Activated T-helper 2 cell treated with anti-CD3 and anti-CD28 coated beads, Interferon-gamma antibody, Interleukin-2, Interleukin-4, amounts not matched to agents 10 μg/mL and 5 μg/mL and 100 μg/mL, durations not matched to agents 14 hours and 24 hours and 36 hours (primary cell): ENCODE data around the gene SPINDOC. TPM values are rescaled to one million over a fixed set of nuclear protein-coding genes. Genes with fewer than 3 reads are reported as not detected.
"Not testable (repeated sequence)": the region's sequence is repeated elsewhere in the genome, so short reads cannot be mapped to it uniquely, and the experiment has no call there.

Experiments
- DNase-seq: peaks from one replicate; pipeline ENCODE4 v3.0.0; 2021; ENCODE audit warnings: low spot score
- H3K27ac Mint-ChIP-seq: one replicate; pipeline ENCODE4 v1.8.0; 2021; ENCODE audit warnings: mixed read lengths
- H3K27me3 Mint-ChIP-seq: one replicate; pipeline ENCODE4 v1.8.0; 2021; ENCODE audit warnings: low read depth, mixed read lengths
- H3K36me3 Mint-ChIP-seq: one replicate; pipeline ENCODE4 v1.8.0; 2021; ENCODE audit warnings: low read depth, mixed read lengths
- H3K4me1 Mint-ChIP-seq: one replicate; pipeline ENCODE4 v1.8.0; 2021; ENCODE audit warnings: low read depth, mixed read lengths
- H3K4me3 Mint-ChIP-seq: one replicate; pipeline ENCODE4 v1.8.0; 2021; ENCODE audit warnings: low read depth, mild to moderate bottlenecking, moderate library complexity, mixed read lengths
- H3K9me3 Mint-ChIP-seq: one replicate; pipeline ENCODE4 v1.8.0; 2021; ENCODE audit warnings: mixed read lengths
- intact Hi-C: fragments of 100-400 bp; cut with micrococcal nuclease; formaldehyde crosslinking; loops from one replicate; pipeline ENCODE4 v1.15.1; 2023
- total RNA-seq: library from RNA; stranded (reverse); gene quantifications from 2 replicates; pipeline ENCODE4 v1.2.3, GENCODE V29; 2022

Gene SPINDOC
- total RNA-seq, 1 donor from 2014 or later = 69.2 TPM

DNA sequence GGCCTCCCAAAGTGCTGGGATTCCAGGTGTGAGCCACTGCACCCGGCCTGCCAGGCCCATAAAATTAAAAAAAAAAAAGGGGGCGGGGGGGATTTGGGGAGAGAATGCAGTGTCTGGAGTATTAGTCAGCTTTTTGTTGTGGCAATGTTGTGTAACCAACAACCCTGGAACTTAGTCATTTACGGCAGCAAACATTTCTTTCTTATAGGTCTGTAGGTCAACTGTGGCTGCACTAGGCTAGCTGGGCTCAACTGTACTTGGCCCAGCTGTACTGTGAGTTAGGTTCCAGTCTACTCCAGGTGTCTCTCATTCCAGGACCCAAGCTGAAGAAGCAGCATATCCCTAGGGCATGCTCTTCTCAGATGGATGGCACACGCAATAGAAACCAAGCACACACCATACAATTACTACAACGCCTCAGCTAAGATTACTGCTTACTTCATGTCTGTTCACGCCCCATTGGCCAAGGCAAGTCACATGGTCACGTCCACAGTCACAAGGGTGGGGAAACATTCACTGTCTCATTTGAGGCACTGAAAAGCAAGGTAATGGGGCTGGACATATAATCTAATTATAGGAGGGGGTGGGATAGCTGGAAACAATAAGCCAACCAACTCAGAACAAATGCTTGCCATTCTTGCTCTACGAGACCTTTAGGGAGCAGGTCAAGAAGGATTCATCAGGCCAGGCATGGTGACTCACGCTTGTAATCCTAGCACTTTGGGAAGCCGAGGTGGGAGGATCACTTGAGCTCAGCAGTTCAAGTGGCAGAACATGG lies 10.4 kb upstream of the SPINDOC start:
- no peak overlapping the region for H3K27ac Mint-ChIP-seq
- no peaks in the 10 kb centered on the region for H3K9me3 Mint-ChIP-seq
- no peak for DNase-seq
- H3K36me3 Mint-ChIP-seq = no peaks in the 10 kb centered on the region
- H3K4me3 Mint-ChIP-seq = no peak overlapping the region
- H3K4me1 Mint-ChIP-seq = no peaks in the 10 kb centered on the region
- peaks cover 2% of the 10 kb centered on the region for H3K27me3 Mint-ChIP-seq
- intact Hi-C loops = no loop called here

DNA sequence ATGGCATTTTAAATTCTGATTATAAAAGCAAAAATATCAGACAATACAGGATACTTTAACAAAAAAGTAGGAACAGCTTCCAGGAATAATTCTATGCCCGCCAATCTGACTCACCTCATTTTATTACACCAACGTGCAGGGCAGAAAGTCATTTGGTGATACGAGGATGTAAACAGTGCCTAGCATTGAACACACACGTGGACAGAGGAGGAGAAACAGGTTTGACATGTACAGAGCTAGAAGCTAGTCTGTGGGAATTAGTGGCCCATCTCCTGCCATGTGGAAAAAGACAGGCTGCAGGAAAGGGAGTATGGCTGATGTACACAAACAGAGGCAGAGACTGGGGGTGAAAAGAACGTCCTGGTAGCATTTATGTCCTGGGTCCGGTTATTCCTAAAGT lies 9.0 kb upstream of the SPINDOC start:
- peaks cover 2% of the 10 kb centered on the region for H3K27me3 Mint-ChIP-seq
- H3K27ac Mint-ChIP-seq = no peak overlapping the region
- intact Hi-C loops = no loop called here

DNA sequence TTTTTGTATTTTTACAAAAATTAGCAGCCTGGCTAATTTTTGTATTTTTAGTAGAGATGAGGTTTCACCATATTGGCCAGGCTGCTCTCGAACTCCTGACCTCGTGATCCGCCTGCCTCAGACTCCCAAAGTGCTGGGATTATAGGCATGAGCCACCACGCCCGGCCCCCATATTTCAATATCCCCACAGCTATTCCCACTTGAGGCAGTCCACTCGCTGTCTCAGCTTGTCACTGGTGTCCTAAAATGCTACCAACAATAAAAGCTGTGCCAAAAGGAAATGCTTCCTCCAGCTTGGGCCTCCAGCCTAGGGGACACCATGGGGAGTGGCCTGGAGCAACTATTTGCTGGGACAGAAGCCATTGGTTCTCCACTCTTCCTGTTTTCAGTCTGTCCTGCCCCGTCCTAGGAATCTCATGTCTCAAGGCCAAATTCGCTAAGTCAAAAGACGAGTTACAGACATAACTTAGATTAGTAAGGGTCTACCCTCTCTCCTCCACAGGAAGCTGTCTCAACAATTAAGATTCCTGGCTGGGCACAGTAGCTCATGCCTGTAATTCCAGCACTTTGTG lies 7.3 kb upstream of the SPINDOC start:
- DNase-seq = no peak
- Mint-ChIP-seq H3K27me3 (no peaks in the 10 kb centered on the region), H3K9me3 (no peaks in the 10 kb centered on the region), H3K27ac (no peak overlapping the region), H3K4me3 (no peak overlapping the region), H3K36me3 (no peaks in the 10 kb centered on the region), H3K4me1 (no peaks in the 10 kb centered on the region)
- intact Hi-C loops = no loop called here

More for the DNA sequence above, 9.0 kb upstream of the SPINDOC start:
- no peak for DNase-seq
- H3K36me3 Mint-ChIP-seq = no peaks in the 10 kb centered on the region
- H3K9me3 Mint-ChIP-seq = no peaks in the 10 kb centered on the region
- H3K4me3 Mint-ChIP-seq = no peak overlapping the region
- H3K4me1 Mint-ChIP-seq = no peaks in the 10 kb centered on the region

DNA sequence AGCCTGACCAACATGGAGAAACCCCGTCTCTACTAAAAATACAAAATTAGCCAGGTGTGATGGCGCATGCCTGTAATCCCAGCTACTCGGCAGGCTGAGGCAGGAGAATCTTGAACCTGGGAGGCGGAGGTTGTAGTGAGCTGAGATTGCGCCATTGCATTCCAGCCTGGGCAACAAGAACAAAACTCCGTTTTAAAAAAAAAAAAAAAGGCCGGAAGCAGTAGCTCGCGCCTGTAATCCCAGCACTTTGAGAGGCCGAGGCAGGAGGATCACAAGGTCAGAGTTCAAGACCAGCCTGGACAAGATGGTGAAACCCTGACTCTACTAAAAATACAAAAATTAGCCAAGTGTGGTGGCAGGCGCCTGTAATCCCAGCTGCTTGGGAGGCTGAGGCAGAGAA lies 2.9 kb upstream of the SPINDOC start:
- not testable (repeated sequence) for H3K4me3 Mint-ChIP-seq, H3K9me3 Mint-ChIP-seq, H3K27me3 Mint-ChIP-seq, H3K27ac Mint-ChIP-seq, DNase-seq
- peaks cover 10% of the 10 kb centered on the region for H3K36me3 Mint-ChIP-seq
- intact Hi-C loops = loop anchor here (5.0 kb wide), 1 partner anchor 43 kb away; the partner anchor contains the start of gene ZFTA
- peaks cover 11% of the 10 kb centered on the region for H3K4me1 Mint-ChIP-seq

DNA sequence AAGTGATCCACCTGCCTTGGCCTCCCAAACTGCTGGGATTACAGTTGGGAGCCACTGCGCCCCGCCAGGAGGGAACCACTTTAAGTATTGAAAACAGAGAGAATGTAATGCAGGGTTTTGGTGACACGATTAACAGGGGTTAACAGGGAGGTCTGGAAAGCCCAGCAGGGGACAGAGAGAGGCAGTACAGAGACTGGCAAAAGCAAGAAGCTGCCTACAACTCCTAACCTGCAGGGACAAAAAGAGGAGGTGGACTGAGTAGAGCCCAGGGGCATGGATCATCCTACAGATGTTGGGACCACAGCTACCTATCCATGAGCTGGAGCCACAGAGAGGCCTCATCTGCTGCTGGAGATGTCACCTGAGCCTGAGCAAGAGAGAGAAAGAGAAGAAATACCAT lies 1.7 kb upstream of the SPINDOC start:
- H3K27ac Mint-ChIP-seq = no peak overlapping the region
- peaks cover 20% of the 10 kb centered on the region for H3K36me3 Mint-ChIP-seq
- no peak overlapping the region for H3K4me3 Mint-ChIP-seq
- intact Hi-C loops = loop anchor here (5.0 kb wide), 1 partner anchor 44 kb away; the partner anchor contains the start of gene ZFTA
- no peaks in the 10 kb centered on the region for H3K9me3 Mint-ChIP-seq
- peaks cover 18% of the 10 kb centered on the region for H3K4me1 Mint-ChIP-seq
- H3K27me3 Mint-ChIP-seq = no peaks in the 10 kb centered on the region
- no peak for DNase-seq

DNA sequence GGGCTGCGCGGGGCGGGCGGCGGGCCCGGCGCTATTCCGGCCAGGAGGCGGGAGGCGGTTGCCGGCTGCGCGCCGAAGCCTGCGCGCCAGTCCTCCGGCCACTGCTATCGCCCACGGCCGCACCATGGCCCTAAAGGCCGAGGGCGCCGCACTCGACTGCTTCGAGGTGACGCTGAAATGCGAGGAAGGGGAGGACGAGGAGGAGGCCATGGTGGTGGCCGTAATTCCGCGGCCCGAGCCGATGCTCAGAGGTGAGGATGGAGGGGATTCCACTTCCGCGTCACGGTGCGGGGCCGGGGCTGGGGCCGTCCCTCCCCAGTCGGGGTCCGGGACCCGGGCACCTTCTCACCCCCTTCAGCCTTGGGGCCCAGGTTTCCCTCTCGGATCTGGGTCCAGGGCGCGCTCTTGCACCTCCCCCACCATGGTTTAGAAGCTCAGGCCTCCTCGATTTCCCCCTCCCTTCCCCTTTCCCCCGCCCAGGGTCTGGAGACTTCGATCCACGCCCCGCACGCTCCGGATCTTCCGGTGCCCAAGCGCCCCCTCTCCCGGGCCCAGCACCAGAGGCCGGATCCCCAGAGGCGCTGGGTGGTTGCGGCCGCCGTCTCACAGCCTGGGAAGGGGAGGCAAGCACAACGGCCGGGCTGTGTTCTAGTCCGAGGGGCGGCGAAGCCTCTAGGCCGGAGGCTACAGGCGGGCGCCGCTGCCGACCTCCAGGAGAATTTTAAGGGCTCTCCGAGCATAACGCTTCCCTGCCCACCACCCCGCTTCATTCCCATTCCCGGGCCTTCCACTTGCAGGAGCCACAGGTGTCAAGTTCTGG lies 517 bp downstream of the SPINDOC start:
- peak overlapping the region; percentile 60 for H3K27ac Mint-ChIP-seq
- peak overlapping the region; percentile 85 for H3K4me3 Mint-ChIP-seq
- no peaks in the 10 kb centered on the region for H3K9me3 Mint-ChIP-seq
- H3K36me3 Mint-ChIP-seq = peaks cover 38% of the 10 kb centered on the region
- peaks cover 18% of the 10 kb centered on the region for H3K4me1 Mint-ChIP-seq
- intact Hi-C loops = loop anchor here (5.0 kb wide), 1 partner anchor 46 kb away; the partner anchor contains the start of gene ZFTA
- no peaks in the 10 kb centered on the region for H3K27me3 Mint-ChIP-seq
- DNase-seq = peak; percentile 36

DNA sequence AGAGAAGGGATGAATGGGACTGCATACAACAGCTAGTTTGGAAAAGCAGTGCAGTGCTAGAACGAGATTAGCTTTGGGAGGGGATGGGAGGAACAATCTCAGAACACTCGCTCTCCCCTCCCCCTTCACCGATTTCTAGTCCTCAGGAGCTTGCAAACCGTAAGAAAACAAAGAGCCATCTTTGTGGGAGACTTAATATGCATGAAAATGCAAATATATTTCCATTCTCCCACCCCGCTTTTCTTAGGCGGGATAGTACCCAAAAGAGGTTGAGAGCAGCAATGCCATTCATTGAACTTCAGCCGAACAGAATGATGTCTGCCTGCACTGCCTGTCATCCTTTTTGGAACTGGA lies 1.1 kb downstream of the SPINDOC start:
- Mint-ChIP-seq H3K36me3 (peaks cover 42% of the 10 kb centered on the region), H3K27me3 (no peaks in the 10 kb centered on the region), H3K4me1 (peaks cover 18% of the 10 kb centered on the region), H3K27ac (no peak overlapping the region), H3K4me3 (peak overlapping the region; percentile 85), H3K9me3 (no peaks in the 10 kb centered on the region)
- no peak for DNase-seq
- intact Hi-C loops = loop anchor here (5.0 kb wide), 1 partner anchor 47 kb away; the partner anchor contains the start of gene ZFTA

DNA sequence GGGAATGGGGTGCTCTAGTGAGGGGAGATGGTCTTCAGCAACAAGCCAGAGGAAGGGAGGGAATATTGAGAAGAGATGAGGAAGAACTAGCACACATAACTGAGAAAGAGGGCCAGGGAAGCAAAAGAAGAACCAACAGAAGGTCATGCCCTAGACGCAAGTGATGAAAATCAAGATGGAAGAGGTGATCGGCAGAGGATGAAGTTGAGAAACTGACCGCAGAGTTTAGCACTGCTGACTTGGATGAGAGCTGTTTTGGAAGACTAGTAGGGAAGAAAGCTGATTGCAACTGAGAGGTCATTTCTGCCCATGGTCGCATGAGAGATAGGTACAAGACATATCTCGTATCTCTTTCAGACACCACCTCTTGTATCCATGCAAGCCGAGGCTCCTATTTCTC lies 2.9 kb downstream of the SPINDOC start:
- Mint-ChIP-seq H3K4me1 (peaks cover 18% of the 10 kb centered on the region), H3K27ac (no peak overlapping the region), H3K9me3 (no peaks in the 10 kb centered on the region), H3K4me3 (no peak overlapping the region), H3K36me3 (peaks cover 54% of the 10 kb centered on the region), H3K27me3 (no peaks in the 10 kb centered on the region)
- intact Hi-C loops = no loop called here
- DNase-seq = no peak

DNA sequence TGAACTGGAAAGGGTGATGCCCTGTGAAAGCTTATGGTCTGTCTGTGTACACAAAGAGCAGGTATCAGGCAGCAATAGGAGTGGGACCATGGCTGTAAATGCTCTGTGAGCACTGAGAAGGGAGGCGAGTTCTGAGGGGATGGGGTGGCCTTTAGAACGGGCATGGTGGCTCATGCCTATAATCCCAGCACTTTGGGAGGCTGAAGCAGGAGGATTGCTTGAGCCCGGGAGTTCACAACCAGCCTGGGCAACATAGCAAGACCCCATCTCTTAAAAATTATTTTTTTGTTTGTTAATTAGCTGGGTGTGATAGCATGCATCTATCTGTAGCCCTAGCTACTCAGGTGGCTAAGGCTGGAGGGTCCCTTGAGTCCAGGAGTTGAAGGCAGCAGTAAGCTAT lies 3.5 kb downstream of the SPINDOC start:
- Mint-ChIP-seq H3K27ac (no peak overlapping the region), H3K27me3 (no peaks in the 10 kb centered on the region)
- intact Hi-C loops = no loop called here

DNA sequence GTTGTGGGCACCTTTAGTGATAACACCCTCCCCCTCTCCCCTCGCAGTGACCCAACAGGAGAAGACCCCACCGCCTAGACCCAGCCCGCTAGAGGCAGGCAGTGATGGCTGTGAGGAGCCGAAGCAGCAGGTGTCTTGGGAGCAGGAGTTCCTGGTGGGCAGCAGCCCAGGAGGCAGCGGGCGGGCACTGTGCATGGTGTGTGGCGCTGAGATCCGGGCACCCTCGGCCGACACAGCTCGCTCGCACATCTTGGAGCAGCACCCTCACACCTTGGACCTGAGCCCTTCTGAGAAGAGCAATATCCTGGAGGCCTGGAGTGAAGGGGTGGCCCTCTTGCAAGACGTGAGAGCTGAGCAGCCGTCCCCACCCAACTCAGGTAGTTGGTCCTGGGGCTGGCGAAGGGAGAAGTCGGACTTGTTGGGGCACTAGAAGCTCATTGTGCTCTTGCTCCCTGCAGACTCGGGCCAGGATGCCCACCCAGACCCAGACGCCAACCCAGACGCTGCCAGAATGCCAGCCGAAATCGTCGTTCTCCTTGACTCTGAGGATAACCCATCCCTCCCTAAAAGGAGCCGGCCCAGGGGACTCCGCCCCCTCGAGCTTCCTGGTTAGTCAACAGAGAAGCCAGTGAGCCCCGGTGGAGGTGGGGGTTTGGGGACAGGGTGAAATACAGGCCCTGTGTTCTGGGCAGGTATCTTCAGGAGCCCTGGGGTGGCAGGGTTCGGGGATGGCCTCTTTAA lies 4.7 kb downstream of the SPINDOC start:
- intact Hi-C loops = no loop called here
- DNase-seq = no peak
- H3K36me3 Mint-ChIP-seq = peaks cover 65% of the 10 kb centered on the region
- peaks cover 18% of the 10 kb centered on the region for H3K4me1 Mint-ChIP-seq
- no peaks in the 10 kb centered on the region for H3K27me3 Mint-ChIP-seq
- no peak overlapping the region for H3K4me3 Mint-ChIP-seq
- no peak overlapping the region for H3K27ac Mint-ChIP-seq
- H3K9me3 Mint-ChIP-seq = no peaks in the 10 kb centered on the region

More for the DNA sequence above, 3.5 kb downstream of the SPINDOC start:
- H3K9me3 Mint-ChIP-seq = no peaks in the 10 kb centered on the region
- peaks cover 58% of the 10 kb centered on the region for H3K36me3 Mint-ChIP-seq
- peaks cover 18% of the 10 kb centered on the region for H3K4me1 Mint-ChIP-seq
- no peak overlapping the region for H3K4me3 Mint-ChIP-seq
- DNase-seq = no peak

DNA sequence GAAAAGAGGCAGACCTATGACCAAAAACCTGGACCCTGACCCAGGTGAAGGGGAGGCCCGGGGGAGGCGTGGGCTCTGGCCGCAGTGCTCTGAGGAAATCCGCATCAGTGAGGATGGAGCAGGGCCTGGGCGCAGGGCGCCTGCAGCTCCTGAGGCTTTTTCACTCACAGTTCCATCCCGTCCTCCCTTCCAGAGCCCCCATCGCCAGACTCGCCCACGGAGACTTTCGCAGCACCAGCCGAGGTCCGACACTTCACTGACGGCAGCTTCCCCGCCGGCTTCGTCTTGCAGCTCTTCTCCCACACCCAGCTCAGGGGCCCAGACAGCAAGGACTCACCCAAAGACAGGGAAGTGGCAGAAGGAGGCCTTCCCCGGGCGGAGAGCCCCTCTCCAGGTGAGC lies 5.4 kb downstream of the SPINDOC start:
- Mint-ChIP-seq H3K27me3 (no peaks in the 10 kb centered on the region), H3K4me3 (no peak overlapping the region)
- intact Hi-C loops = no loop called here

DNA sequence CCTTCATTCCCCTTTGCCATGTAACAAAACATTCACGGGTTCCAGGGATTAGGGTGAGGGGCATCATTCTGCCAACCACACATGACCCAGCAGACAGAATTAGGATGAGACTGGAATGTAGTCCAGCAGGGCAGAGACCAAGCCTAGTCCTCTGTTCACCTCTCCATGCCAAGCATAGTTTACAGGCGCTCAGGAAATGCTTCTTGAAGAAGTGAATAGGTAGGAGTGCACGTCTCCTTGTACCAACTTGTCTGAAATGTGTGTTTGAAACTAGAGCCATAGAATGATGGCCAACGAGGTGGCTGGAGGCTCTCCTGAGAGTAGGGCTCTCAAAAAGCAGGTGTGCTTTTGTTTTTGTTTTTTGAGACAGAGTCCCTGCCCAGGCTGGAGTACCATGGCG lies 8.2 kb downstream of the SPINDOC start:
- intact Hi-C loops = no loop called here
- Mint-ChIP-seq H3K36me3 (peaks cover 77% of the 10 kb centered on the region), H3K27me3 (no peaks in the 10 kb centered on the region), H3K27ac (no peak overlapping the region), H3K4me3 (no peak overlapping the region), H3K9me3 (no peaks in the 10 kb centered on the region), H3K4me1 (no peaks in the 10 kb centered on the region)
- DNase-seq = no peak

More for the DNA sequence above, 5.4 kb downstream of the SPINDOC start:
- Mint-ChIP-seq H3K4me1 (peaks cover 18% of the 10 kb centered on the region), H3K27ac (no peak overlapping the region), H3K36me3 (peaks cover 71% of the 10 kb centered on the region), H3K9me3 (no peaks in the 10 kb centered on the region)
- no peak for DNase-seq
